CD8-positive, alpha-beta memory T cell (primary cell): ENCODE measurements around the gene NECTIN1. TPM values are rescaled to one million over a fixed set of nuclear protein-coding genes. Genes with fewer than 3 reads are reported as not detected.

Experiments
- CTCF ChIA-PET: fragments of 350-600 bp; sonication (Branson Sonifier 250); formaldehyde crosslinking; loops from one replicate; lab custom pipeline; 2021; ENCODE audit warnings: antibody characterized with exemption; lab: Charles Lee
- POLR2A ChIA-PET: fragments of 350-600 bp; sonication (Branson Sonifier 250); formaldehyde crosslinking; loops from one replicate; lab custom pipeline; 2021; ENCODE audit warnings: antibody characterized with exemption; lab: Charles Lee
- DNase-seq, 5 donors: peaks; one replicate each; pipeline versions ENCODE4 v3.0.0 to v3.0.0-alpha.2; 2020 to 2022; ENCODE audit warnings: mixed read lengths in 1 of 5
- H3K27ac ChIP-seq: one replicate; pipeline ENCODE4 v1.7.0; 2013; ENCODE audit warnings: low read depth, mild to moderate bottlenecking, low read length, moderate library complexity
- H3K27me3 ChIP-seq: 2 replicates; pipeline ENCODE4 v1.7.0; 2013; ENCODE audit warnings: low read length, mild to moderate bottlenecking; ENCODE audit not compliant: insufficient read depth, poor library complexity, severe bottlenecking
- H3K36me3 ChIP-seq: 2 replicates; pipeline ENCODE4 v1.7.0; 2013; ENCODE audit warnings: mild to moderate bottlenecking, low read length, moderate library complexity; ENCODE audit not compliant: insufficient read depth
- H3K4me1 ChIP-seq: 2 replicates; pipeline ENCODE4 v1.7.0; 2013; ENCODE audit warnings: mild to moderate bottlenecking, low read length, moderate library complexity; ENCODE audit not compliant: insufficient read depth
- H3K4me3 ChIP-seq: 2 replicates; pipeline ENCODE4 v1.7.0; 2013; ENCODE audit warnings: mild to moderate bottlenecking, low read length
- H3K9me3 ChIP-seq: 2 replicates; pipeline ENCODE4 v1.7.0; 2013; ENCODE audit warnings: mild to moderate bottlenecking, low read length
- H3K27ac Mint-ChIP-seq, 8 donors: one replicate each; pipeline ENCODE4 v1.8.0; 2020 to 2021; ENCODE audit warnings: mixed read lengths in 8 of 8, mild to moderate bottlenecking in 6 of 8, inconsistent platforms in 3 of 8, moderate library complexity in 3 of 8
- H3K27me3 Mint-ChIP-seq, 2 donors: one replicate each; pipeline ENCODE4 v1.8.0; 2020 to 2021; ENCODE audit warnings: mixed read lengths in 2 of 2, mild to moderate bottlenecking in 1 of 2, moderate library complexity in 1 of 2
- H3K36me3 Mint-ChIP-seq, 3 donors: one replicate each; pipeline ENCODE4 v1.8.0; 2020 to 2021; ENCODE audit warnings: mixed read lengths in 3 of 3, inconsistent platforms in 1 of 3, mild to moderate bottlenecking in 1 of 3
- H3K4me1 Mint-ChIP-seq, 3 donors: one replicate each; pipeline ENCODE4 v1.8.0; 2020 to 2021; ENCODE audit warnings: mixed read lengths in 3 of 3, inconsistent platforms in 1 of 3, mild to moderate bottlenecking in 1 of 3
- H3K4me3 Mint-ChIP-seq, 7 donors: one replicate each; pipeline ENCODE4 v1.8.0; 2020 to 2021; ENCODE audit warnings: mixed read lengths in 7 of 7, mild to moderate bottlenecking in 6 of 7, moderate library complexity in 4 of 7, inconsistent platforms in 2 of 7
- H3K9me3 Mint-ChIP-seq, 5 donors: one replicate each; pipeline ENCODE4 v1.8.0; 2020 to 2022; ENCODE audit warnings: mixed read lengths in 5 of 5, mild to moderate bottlenecking in 3 of 5, moderate library complexity in 2 of 5, inconsistent platforms in 1 of 5
- polyA plus RNA-seq: library from polyadenylated mRNA; unstranded; fragments of 300-500 nt; fragmentation: Illumina TruSeq; gene quantifications from one replicate; pipeline ENCODE4 v1.2.3, GENCODE V29; 2021
- total RNA-seq, 2 experiments: library from RNA; stranded (reverse); gene quantifications; one replicate each; pipeline ENCODE4 v1.2.3, GENCODE V29; 2021

The NECTIN1 gene
- total and polyA plus RNA-seq, 3 experiments from 2014 or later = 0.35 to 3.8 (median 3.0) TPM

DNA sequence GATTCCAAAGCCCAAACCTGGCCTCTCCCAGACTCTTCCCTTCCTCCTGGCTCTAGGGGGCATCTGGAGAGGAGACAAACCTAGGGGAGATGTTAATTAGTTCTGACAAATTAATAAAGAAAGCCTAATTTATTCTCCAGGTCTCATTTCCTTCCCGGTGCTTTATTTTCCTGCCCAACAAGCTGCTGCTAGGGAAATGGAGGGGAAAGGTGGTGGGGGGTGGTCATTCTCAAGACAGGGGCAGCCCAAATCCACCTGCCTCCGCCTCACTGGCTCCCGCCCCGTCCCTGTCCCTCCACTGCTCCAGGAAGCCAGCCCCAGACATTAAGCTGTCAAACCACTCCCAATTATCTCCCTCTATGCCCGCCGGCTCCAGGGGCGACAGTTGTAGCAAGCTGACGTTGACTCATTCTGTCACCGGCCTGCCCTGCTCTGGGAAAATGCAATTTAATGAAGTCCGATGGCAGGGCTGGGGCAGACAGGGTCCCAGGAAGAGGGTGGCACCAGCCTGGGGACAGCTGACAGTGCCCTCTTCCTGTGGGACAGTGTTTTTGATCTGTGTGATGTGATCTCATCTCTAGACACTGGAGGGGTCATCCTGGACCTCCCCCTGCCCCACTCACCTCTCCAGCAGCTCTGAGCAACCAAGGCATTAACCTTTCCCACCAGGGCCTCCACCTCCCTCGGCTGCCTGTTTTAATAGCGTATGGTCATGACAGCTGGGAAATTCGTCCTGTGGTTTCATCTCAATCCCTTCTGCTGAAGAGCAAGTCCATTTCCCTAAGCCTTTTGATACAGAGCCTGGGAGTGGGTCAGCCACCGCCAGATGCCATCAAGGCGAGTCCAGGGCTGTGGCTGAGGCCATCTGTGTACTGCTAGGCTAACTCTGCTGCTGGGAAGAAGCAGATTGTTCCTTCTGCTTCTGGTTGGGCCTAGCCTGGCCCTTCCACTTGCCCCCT, 27.1 kb downstream of the NECTIN1 start:
- H3K27ac Mint-ChIP-seq = no peak overlapping the region
- H3K27me3 Mint-ChIP-seq = peaks cover 3 to 5% of the 10 kb centered on the region in 2 donors
- H3K4me3 ChIP-seq = no peak overlapping the region
- DNase-seq = no peak
- H3K4me1 ChIP-seq = no peaks in the 10 kb centered on the region
- no peak overlapping the region for H3K27ac ChIP-seq
- no peaks in the 10 kb centered on the region for H3K9me3 ChIP-seq
- CTCF ChIA-PET = no interaction called here
- POLR2A ChIA-PET = no interaction called here
- H3K4me1 Mint-ChIP-seq = peaks cover 0 to 1% (median 0%) of the 10 kb centered on the region in 3 donors
- no peaks in the 10 kb centered on the region for H3K9me3 Mint-ChIP-seq
- H3K27me3 ChIP-seq = no peaks in the 10 kb centered on the region
- no peaks in the 10 kb centered on the region for H3K36me3 ChIP-seq
- H3K36me3 Mint-ChIP-seq = no peaks in the 10 kb centered on the region
- no peak overlapping the region for H3K4me3 Mint-ChIP-seq

DNA sequence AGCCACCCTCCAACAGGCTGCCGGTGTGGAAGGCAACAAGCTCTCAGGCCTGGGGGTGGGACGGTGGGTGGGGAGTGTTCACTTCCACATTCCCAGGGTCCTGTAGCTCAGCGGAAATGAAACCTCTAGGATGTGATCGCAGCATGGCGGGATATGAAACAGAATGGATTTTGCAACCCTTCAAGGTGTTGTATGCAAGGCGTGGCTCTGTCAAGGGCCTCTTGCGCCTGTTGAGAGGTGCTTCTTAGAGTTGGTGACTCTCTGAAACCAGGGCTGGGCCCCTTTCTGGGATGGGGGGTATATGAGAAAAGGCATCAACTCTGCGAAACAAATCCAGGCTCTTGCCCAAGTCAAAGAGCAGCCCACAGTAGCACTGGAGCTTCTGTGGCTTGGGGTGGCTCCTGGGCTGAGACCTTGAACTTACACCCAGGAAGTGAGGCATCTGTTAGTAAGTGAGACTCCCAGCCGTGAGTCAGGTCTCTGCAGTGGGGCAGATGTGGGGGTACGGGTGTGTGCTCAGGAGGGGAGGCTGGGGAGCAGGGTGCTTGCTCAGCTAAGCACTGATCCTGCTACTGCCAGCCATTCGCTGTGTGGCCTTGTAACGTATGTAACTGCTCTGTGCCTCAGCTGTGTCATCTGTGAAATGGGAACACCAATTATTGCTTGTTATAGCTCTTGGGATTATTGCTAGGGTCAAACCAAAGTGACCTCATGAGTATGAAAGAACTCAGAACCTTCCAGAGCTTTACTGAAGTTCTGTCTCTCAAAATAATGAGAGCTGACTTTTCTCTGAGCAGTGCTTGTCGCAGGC, 28.3 kb downstream of the NECTIN1 start:
- Mint-ChIP-seq H3K36me3 (no peaks in the 10 kb centered on the region), H3K27ac (no peak overlapping the region), H3K4me3 (no peak overlapping the region), H3K27me3 (peaks cover 4 to 5% of the 10 kb centered on the region in 2 donors), H3K9me3 (no peaks in the 10 kb centered on the region), H3K4me1 (peaks cover 0 to 1% (median 0%) of the 10 kb centered on the region in 3 donors)
- CTCF ChIA-PET = no interaction called here
- no peak for DNase-seq
- no peaks in the 10 kb centered on the region for H3K4me1 ChIP-seq
- no peaks in the 10 kb centered on the region for H3K36me3 ChIP-seq
- no peak overlapping the region for H3K27ac ChIP-seq
- H3K9me3 ChIP-seq = no peaks in the 10 kb centered on the region
- POLR2A ChIA-PET = no interaction called here
- H3K4me3 ChIP-seq = no peak overlapping the region
- H3K27me3 ChIP-seq = no peaks in the 10 kb centered on the region

DNA sequence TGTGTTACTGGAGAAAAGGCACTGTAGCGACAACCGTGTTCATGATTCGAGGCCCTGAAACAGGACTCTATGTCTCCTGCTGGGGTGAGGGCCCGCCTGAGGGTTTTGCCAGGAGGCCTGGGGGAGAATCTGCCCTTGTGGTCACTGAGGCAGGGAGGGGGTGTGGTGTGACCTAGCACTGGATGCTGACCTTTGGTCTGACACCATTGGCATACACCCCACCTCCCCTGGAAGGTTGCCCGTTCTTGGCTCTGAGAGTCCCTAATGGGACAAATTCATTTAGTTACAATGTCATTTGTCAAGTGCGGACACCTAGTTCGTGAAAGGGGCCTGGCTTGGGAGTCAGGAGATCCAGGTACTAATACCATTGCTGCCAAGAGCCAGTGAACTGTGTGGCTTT, 29.0 kb downstream of the NECTIN1 start:
- no peak overlapping the region for H3K27ac Mint-ChIP-seq
- ChIA-PET POLR2A (no interaction called here), CTCF (no interaction called here)
- H3K36me3 ChIP-seq = no peaks in the 10 kb centered on the region
- no peak overlapping the region for H3K27ac ChIP-seq
- no peaks in the 10 kb centered on the region for H3K27me3 ChIP-seq
- peaks cover 0 to 4% of the 10 kb centered on the region in 2 donors for H3K27me3 Mint-ChIP-seq
- H3K36me3 Mint-ChIP-seq = no peaks in the 10 kb centered on the region
- H3K9me3 ChIP-seq = no peaks in the 10 kb centered on the region
- H3K4me1 ChIP-seq = no peaks in the 10 kb centered on the region
- DNase-seq = no peak
- peaks cover 0 to 1% (median 0%) of the 10 kb centered on the region in 3 donors for H3K4me1 Mint-ChIP-seq
- no peak overlapping the region for H3K4me3 ChIP-seq
- H3K9me3 Mint-ChIP-seq = no peaks in the 10 kb centered on the region
- H3K4me3 Mint-ChIP-seq = no peak overlapping the region

DNA sequence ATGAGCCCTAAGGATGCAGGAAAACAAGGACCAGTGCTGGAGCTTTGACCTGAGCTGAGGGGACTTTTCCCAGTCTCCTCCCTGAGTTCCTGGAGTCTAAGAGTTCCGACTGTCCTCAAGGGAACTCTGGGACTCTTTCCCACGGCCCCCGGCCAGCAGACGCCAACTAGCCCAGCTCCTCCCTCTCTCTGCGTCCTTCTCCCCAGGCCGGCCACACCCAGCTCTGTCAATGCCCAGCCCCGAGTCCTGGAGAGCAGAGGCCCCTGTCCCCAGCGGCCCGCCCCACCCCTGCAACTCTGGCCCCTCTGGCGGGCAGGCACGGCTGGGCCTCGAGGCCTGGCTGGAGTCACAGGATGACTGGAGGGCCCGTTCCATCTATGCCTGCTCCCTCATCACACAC, 29.8 kb downstream of the NECTIN1 start:
- Histone ChIP-seq H3K4me3 (no peak overlapping the region), H3K27me3 (no peaks in the 10 kb centered on the region), H3K4me1 (no peaks in the 10 kb centered on the region), H3K36me3 (no peaks in the 10 kb centered on the region), H3K27ac (no peak overlapping the region), H3K9me3 (no peaks in the 10 kb centered on the region)
- ChIA-PET POLR2A (no interaction called here), CTCF (no interaction called here)
- DNase-seq = no peak
- Mint-ChIP-seq H3K27ac (no peak overlapping the region), H3K36me3 (no peaks in the 10 kb centered on the region), H3K9me3 (no peaks in the 10 kb centered on the region), H3K4me1 (peaks cover 0 to 6% (median 0%) of the 10 kb centered on the region in 3 donors), H3K27me3 (peaks cover 0 to 4% of the 10 kb centered on the region in 2 donors), H3K4me3 (no peak overlapping the region)

DNA sequence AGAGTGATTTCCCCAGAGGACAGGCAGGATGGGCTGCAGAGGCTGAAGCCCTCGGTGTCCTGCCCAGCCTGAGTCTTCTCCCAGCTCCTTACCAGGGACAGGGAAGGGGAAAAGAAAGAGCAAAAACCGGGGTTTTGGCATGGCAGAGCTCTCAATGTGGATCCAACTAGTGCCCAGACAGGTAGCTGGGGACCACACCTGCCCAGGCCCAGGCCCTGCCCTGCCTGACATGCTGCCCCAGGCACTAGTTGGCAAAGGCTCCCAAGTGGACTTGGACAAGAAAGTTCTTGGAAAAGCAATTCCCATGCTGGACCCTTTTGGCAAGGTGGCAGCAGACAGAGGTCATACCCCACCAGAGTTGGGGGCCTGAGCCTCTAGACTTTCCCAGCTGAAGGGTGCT, 31.1 kb downstream of the NECTIN1 start:
- Mint-ChIP-seq H3K27me3 (peaks cover 0 to 4% of the 10 kb centered on the region in 2 donors), H3K4me3 (no peak overlapping the region), H3K36me3 (no peaks in the 10 kb centered on the region), H3K27ac (no peak overlapping the region), H3K9me3 (no peaks in the 10 kb centered on the region), H3K4me1 (peaks cover 0 to 14% (median 8%) of the 10 kb centered on the region in 3 donors)
- no peak overlapping the region for H3K4me3 ChIP-seq
- no peak for DNase-seq
- H3K9me3 ChIP-seq = no peaks in the 10 kb centered on the region
- no peaks in the 10 kb centered on the region for H3K4me1 ChIP-seq
- CTCF ChIA-PET = no interaction called here
- H3K27me3 ChIP-seq = no peaks in the 10 kb centered on the region
- POLR2A ChIA-PET = no interaction called here
- no peaks in the 10 kb centered on the region for H3K36me3 ChIP-seq
- H3K27ac ChIP-seq = no peak overlapping the region

DNA sequence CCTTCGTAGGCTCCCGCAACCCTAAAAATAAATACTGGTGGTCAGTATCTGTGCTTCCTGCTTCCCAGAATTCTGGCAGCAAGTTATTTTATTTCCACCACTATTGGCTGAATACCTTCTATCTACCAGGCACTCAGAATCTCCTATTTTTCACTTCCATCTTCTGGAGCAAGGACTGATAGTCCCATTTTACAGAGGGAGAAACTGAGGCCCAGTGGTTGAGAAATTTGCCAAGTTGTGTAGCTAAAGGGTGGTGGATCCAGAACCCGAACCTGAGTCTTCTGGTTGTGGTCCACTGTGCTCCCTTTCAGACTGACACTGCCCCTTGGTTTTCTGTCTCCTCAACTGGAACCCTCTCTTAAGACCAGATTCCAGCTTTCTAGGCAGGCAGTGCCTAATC, 31.6 kb downstream of the NECTIN1 start:
- H3K4me3 Mint-ChIP-seq = peak overlapping the region in 1 of 7 donors; percentile 18
- no peaks in the 10 kb centered on the region for H3K9me3 ChIP-seq
- no peak overlapping the region for H3K4me3 ChIP-seq
- H3K27ac ChIP-seq = no peak overlapping the region
- no peaks in the 10 kb centered on the region for H3K36me3 Mint-ChIP-seq
- H3K4me1 ChIP-seq = no peaks in the 10 kb centered on the region
- peak overlapping the region in 1 of 8 donors; percentile 15 for H3K27ac Mint-ChIP-seq
- H3K27me3 ChIP-seq = no peaks in the 10 kb centered on the region
- ChIA-PET CTCF (no interaction called here), POLR2A (no interaction called here)
- H3K9me3 Mint-ChIP-seq = no peaks in the 10 kb centered on the region
- H3K36me3 ChIP-seq = no peaks in the 10 kb centered on the region
- peaks cover 0 to 4% of the 10 kb centered on the region in 2 donors for H3K27me3 Mint-ChIP-seq
- DNase-seq = no peak
- peaks cover 0 to 16% (median 10%) of the 10 kb centered on the region in 3 donors for H3K4me1 Mint-ChIP-seq

DNA sequence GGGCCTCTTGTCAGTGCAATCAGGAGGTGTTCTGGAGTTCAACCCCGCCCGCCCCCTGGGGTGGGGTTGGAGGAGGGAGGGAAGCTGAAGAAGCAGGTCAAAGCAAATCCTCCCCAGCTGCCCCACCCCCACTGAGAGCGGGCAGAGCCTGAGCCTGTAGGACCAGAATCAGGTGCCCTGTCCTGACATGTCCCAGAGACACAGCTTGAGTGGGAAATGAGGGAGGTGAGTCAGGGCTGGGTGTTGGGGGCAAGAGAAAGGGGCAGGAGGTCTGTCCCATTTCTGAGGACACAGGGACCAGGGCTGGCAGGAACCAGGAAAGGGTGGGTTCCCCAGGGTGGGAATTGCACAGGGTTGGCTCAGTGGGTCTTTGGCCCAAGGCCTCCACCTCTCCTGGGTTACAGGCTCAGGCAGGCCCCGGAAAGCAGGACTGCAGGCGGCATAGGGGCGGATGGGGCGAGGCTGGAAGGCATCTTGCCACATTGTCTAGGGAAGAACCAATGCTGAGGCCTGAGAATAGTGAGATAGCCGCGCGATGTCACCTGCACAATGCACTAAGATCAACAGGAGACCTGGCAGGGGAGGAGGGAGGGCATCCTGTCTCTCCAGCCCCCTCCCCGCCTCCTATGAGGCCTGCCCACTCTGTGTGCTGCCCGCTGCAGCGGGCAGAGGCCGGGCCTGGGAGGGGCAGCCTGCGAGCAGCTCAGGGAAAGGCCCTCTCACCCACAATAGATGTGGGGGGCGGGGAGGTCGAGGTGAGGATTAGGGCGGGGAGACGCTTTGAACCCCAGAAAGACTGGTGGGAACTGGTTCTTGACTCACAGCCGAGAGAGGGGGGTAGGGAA, 32.4 kb downstream of the NECTIN1 start:
- H3K27me3 ChIP-seq = no peaks in the 10 kb centered on the region
- no peak overlapping the region for H3K4me3 ChIP-seq
- H3K27ac ChIP-seq = no peak overlapping the region
- peak overlapping the region in 1 of 8 donors; percentile 88 for H3K27ac Mint-ChIP-seq
- no peaks in the 10 kb centered on the region for H3K36me3 Mint-ChIP-seq
- CTCF ChIA-PET = no interaction called here
- H3K9me3 Mint-ChIP-seq = no peaks in the 10 kb centered on the region
- DNase-seq = no peak
- H3K36me3 ChIP-seq = no peaks in the 10 kb centered on the region
- no peak overlapping the region for H3K4me3 Mint-ChIP-seq
- H3K4me1 ChIP-seq = peaks cover under 1% of the 10 kb centered on the region
- H3K4me1 Mint-ChIP-seq = peaks cover 3 to 17% (median 17%) of the 10 kb centered on the region in 3 donors
- H3K27me3 Mint-ChIP-seq = peaks cover 0 to 4% of the 10 kb centered on the region in 2 donors
- H3K9me3 ChIP-seq = no peaks in the 10 kb centered on the region
- POLR2A ChIA-PET = no interaction called here
